HUES6 (cell line): ENCODE measurements around the gene ESPN.
"Not testable (repeated sequence)": the region's sequence is repeated elsewhere in the genome, so short reads cannot be mapped to it uniquely, and the experiment has no call there.

Source experiments
- H3K27ac ChIP-seq: 2 replicates; pipeline ENCODE4 v1.7.0; 2013; ENCODE audit warnings: low read depth, mild to moderate bottlenecking, low read length, inconsistent platforms
- H3K27me3 ChIP-seq: 2 replicates; pipeline ENCODE4 v1.6.1; 2013; ENCODE audit warnings: low read length; ENCODE audit not compliant: control insufficient read depth, insufficient read depth
- H3K36me3 ChIP-seq: 2 replicates; pipeline ENCODE4 v1.6.1; 2013; ENCODE audit warnings: low read length; ENCODE audit not compliant: control insufficient read depth, insufficient read depth
- H3K4me1 ChIP-seq: 2 replicates; pipeline ENCODE4 v1.6.1; 2013; ENCODE audit warnings: low read length; ENCODE audit not compliant: control insufficient read depth, insufficient read depth
- H3K4me3 ChIP-seq: 2 replicates; pipeline ENCODE4 v1.5.1; 2013; ENCODE audit warnings: low read depth, low read length
- H3K9ac ChIP-seq: one replicate; pipeline ENCODE4 v1.6.1; 2013; ENCODE audit warnings: mild to moderate bottlenecking, low read length
- H3K9me3 ChIP-seq: 2 replicates; pipeline ENCODE4 v1.6.1; 2013; ENCODE audit warnings: low read depth, low read length; ENCODE audit not compliant: control insufficient read depth, insufficient read depth

ESPN gene

DNA sequence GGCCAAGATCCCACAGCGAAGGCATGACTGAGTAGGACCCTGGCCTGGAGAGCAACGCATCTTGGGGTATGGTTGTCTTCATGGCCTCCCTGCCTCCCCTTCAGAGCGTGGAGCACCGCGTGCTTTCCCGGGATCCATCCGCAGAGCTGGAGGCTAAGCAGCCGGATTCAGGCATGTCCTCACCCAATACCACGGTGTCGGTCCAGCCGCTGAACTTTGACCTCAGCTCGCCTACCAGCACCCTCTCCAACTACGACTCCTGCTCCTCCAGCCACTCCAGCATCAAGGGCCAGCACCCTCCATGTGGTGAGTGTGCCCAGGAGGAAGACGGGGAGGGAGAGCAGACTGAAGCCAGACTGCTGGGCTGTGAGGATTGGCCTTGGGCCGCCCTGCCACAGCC, 19.8 kb downstream of the ESPN start:
- Histone ChIP-seq H3K4me3 (no peak overlapping the region), H3K27ac (no peak overlapping the region), H3K36me3 (no peaks in the 10 kb centered on the region), H3K4me1 (peaks cover 7% of the 10 kb centered on the region), H3K9ac (no peak overlapping the region), H3K27me3 (peaks cover 48% of the 10 kb centered on the region), H3K9me3 (no peaks in the 10 kb centered on the region)

DNA sequence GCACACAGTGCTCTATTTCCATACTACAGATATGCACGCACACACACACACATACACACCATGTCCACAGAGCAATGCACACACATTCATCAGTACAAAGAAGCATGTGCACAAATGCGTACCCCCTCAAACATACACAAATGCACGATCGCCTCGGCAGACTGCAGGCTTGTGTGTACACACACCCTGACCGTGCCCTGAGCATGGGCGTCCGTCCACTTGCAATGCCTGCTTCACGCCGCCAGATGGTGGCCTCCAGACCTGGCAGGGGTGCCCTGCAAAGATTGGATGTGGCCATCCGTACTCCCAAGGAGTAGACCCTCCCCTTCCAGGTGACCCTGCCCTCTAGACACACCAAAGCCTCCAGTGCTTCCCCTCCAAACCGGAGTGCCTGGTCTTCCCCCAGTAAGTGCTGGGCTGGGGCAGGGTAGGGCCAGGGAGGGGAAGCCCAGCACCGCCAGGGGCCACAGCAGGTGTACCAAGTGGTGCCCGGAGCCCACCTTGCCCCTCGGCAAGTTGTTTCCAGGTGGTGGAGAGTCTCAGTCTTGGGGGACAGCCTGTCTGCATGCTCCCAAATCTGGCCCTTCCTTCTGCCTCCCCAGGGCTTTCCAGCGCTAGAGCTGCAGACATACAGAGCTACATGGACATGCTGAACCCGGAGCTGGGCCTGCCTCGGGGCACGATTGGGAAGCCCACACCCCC, 20.6 kb downstream of the ESPN start:
- Histone ChIP-seq H3K9ac (no peak overlapping the region), H3K36me3 (no peaks in the 10 kb centered on the region), H3K27ac (no peak overlapping the region), H3K4me1 (peaks cover 14% of the 10 kb centered on the region), H3K4me3 (no peak overlapping the region), H3K27me3 (peaks cover 48% of the 10 kb centered on the region), H3K9me3 (no peaks in the 10 kb centered on the region)

DNA sequence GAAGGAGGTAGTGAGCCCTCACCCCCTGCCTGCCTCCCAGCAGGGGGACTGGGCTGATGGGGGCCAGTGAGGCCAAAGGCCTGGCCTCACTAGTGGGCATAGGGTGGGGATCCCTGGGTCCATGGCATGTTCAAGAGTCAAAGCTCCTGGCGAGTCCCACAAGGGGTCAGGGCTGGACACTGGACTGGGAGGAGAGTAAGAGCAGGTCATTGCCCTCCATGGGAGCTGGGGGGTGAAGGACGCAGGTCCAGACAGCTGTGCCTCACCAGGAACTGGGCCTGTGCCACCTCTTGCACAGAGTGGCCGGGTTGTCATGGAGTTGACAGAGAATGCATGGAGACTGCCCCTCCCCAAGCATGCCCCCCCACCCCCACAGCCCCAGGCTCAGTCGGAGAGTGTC, 21.4 kb downstream of the ESPN start:
- Histone ChIP-seq H3K4me1 (peaks cover 14% of the 10 kb centered on the region), H3K27me3 (peaks cover 51% of the 10 kb centered on the region)
- H3K9ac ChIP-seq, H3K27ac ChIP-seq, H3K36me3 ChIP-seq, H3K4me3 ChIP-seq, H3K9me3 ChIP-seq: not testable (repeated sequence)

DNA sequence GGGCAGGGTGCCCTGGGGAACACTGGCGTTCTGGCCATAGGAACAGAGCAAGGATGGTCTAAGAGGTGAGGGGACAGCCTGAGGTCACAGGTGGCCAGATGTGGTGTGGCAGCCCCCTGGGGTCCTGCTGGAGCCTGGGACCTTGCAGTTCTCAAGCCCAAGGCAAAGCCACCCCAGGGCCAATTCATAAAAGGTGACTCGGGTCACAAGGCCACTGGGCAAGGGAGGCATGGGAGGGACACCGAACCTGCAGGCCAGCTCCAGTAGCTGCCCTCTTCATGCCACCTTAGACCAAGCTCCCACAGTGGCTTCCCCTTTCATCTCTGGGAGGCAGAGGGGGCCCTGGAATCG, 22.1 kb downstream of the ESPN start:
- Histone ChIP-seq H3K27ac (no peak overlapping the region), H3K9me3 (no peaks in the 10 kb centered on the region), H3K4me1 (peaks cover 14% of the 10 kb centered on the region), H3K36me3 (no peaks in the 10 kb centered on the region), H3K27me3 (peaks cover 44% of the 10 kb centered on the region), H3K9ac (no peak overlapping the region), H3K4me3 (peak overlapping the region; percentile 64)

DNA sequence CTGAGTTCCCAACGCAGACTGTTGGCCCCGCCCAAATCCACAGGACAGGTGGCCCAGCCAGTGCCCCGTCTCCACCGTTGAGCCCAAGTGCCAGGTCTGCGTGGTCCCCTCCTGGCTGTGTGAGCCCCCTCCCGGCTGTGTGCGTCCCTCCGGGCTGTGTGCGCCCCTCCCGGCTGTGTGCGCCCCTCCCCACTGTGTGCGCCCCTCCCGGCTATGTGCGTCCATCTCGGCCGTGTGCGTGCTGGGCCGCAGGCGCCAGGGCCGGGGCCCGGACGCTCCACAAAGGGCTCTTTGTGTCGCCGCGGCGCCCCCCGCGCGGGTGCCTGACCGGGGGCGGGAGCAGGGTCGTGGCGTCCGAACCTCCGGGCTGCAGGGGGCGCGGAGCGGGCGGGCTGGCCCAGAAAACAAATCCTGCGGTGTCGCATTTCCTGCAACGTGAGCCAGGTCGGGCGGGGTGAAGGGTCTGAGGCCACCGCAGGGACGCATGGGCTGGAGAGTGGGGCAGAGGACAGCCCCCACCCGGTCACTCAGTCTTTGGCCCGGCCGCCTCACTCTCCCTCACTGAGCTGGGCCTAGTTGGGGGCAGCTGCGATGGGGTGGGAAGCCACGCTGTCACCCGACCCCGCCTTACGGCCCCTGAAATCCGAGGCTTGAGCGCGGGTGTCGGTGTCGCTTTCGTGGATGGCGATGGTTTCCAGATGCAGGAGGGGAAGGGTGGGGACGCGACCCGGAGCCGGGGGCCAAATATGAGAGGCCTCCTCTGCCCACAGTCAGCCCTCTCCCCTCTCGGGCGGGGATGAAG, 22.6 kb downstream of the ESPN start:
- peaks cover 40% of the 10 kb centered on the region for H3K27me3 ChIP-seq
- no peak overlapping the region for H3K27ac ChIP-seq
- H3K4me3 ChIP-seq: peak overlapping the region; percentile 64
- peaks cover 14% of the 10 kb centered on the region for H3K4me1 ChIP-seq
- no peaks in the 10 kb centered on the region for H3K36me3 ChIP-seq
- no peaks in the 10 kb centered on the region for H3K9me3 ChIP-seq
- peak overlapping the region; percentile 34 for H3K9ac ChIP-seq

DNA sequence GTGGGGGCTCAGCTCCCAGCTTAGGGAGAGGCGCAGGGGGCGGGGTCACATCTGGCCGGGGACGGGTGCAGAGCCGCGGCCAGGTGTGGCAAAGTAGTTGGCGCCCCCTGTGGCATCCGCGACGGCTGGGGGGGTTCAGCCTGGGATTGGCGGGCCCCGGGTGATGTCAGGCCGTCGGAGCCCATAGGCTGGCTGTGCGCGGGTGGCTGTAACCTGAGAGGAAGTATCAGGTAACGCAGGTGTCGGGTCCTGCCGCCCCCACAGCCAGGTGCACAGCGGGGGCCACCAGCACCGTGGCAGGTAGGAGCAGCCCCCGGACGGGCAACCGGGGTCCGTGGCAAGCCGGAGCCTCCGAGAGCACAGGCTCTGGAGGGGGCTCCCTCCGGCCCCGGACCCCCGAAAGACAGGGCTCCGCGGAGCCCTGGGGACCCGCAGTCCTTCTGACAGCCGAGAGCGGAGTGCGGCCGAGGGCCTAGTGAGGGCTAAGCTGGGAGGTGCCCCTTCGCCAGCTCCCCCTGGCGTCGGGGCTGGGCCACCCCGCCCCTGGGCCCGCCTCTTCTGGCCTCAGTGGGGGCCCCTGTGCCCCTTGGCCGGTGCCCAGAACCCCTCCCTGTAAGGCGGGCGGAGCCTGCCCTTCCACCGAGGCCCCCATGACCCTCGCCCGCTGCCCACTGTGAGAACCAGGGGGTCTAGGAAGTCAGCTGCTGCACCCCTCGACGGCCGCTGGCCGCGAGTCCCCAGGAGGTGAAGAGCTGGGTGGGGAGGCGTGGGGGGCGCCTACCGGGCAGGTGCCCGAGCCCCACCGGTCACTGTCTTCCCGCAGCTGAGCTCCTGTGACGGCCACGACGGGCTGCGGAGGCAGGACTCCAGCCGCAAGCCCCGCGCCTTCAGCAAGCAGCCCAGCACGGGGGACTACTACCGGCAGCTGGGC, 23.5 kb downstream of the ESPN start:
- Histone ChIP-seq H3K4me1 (peaks cover 14% of the 10 kb centered on the region), H3K9ac (no peak overlapping the region), H3K9me3 (no peaks in the 10 kb centered on the region), H3K36me3 (no peaks in the 10 kb centered on the region), H3K27me3 (peaks cover 40% of the 10 kb centered on the region), H3K4me3 (peak overlapping the region; percentile 64), H3K27ac (no peak overlapping the region)

DNA sequence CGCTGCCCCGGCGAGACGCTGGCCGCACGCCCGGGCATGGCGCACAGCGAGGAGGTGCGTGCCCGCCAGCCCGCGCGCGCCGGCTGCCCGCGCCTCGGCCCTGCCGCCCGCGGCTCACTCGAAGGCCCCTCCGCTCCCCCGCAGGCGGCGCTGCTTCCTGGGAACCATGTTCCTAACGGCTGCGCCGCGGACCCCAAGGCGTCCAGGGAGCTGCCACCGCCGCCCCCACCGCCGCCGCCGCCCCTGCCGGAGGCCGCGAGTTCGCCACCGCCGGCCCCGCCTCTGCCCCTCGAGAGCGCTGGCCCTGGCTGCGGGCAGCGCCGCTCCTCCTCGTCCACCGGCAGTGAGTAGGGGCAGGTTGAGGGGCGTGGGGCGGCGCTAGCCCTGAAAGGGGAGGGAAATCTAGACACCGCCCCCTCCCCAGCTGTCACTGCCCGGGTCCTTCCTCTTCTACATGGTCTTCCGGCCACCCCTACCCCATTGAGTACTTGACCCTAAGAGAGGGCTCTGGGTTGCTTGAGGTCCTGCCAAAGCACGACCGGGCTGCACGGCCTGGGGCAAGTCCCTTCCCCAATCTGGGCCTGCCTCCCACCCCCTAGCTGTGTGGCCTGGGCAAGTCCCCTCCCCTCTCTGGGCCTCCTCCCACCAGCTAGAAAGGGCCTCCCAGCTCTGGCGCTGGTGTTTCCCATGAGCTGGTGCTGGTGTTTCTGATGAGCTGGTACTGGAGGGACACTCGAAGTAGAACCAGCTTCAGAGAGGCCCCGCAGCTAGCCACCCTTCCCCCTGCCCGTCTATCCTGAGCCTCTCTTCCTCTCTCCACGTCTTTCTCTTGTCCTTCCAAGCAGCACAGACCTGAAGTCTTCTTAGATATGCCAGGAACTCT, 24.4 kb downstream of the ESPN start:
- Histone ChIP-seq H3K9ac (no peak overlapping the region), H3K9me3 (no peaks in the 10 kb centered on the region), H3K4me3 (peak overlapping the region; percentile 64), H3K27ac (no peak overlapping the region), H3K27me3 (peaks cover 48% of the 10 kb centered on the region), H3K36me3 (no peaks in the 10 kb centered on the region), H3K4me1 (peaks cover 18% of the 10 kb centered on the region)

DNA sequence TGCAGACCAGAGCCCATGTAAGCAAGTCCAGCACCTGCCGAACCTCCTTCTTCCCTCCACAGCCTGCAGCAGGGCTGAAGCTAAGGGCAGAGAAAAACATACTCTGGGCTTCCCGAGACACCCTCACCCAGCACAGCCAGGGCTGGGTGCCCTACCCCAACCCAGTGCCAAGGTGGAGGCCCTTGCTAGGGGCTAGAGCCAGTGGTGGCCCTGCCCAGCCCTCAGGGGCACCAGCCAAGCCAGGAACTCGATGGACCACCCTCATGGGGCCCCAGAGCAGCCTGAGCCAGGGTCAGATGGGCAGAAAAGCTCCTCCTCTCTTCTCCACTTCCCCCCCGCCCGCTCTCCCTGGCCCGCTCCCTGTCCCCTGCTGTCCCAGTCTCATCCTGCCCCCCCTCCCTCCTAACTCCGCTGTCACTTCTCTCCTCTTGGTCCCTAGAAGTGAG, 25.5 kb downstream of the ESPN start:
- no peak overlapping the region for H3K4me3 ChIP-seq
- H3K27me3 ChIP-seq: peaks cover 56% of the 10 kb centered on the region
- no peak overlapping the region for H3K27ac ChIP-seq
- no peaks in the 10 kb centered on the region for H3K36me3 ChIP-seq
- H3K4me1 ChIP-seq: peaks cover 18% of the 10 kb centered on the region
- no peaks in the 10 kb centered on the region for H3K9me3 ChIP-seq
- H3K9ac ChIP-seq: no peak overlapping the region

DNA sequence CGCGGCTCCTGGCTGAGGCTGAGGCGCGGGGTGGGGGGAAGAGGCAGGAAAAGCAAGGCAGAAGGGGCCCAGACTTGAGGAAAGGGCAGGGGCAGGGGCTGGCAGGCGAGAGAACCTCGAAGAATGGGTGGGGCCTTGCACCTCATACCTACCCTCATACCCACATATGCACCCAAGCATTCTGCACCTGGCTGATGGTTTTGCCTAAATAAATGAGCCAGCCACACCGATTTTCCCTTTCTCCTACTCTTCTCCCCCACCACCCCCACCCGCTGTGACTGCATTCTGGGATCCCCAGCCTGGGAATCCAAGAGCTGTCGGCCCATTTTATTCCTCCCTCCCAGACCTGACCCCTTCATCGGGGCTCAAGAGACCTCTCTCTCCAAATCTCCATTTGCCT, 25.9 kb downstream of the ESPN start:
- not testable (repeated sequence) for H3K9ac ChIP-seq, H3K27ac ChIP-seq, H3K4me3 ChIP-seq

DNA sequence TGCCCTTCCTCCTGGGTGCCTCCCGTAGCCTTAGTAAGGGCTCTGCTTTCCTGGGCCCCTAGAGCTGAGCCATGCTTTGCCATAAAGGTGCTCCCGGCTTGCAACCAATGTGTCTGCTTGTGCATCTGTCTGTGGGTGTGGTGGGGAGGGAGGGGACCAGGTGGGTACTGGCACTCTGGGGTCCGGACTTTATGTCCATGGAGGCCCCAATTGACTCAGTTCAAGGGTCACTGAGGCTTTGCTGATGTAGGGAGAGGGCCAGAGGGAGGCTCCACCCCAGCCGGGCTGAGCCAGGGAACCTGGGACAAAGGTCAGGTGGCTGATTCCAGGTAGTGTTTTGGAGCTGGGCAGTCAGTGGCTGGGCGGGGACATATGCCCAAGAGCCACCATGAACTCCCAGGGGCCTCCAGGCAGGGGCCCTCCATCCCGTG, 26.4 kb downstream of the ESPN start:
- H3K27me3 ChIP-seq: peaks cover 61% of the 10 kb centered on the region
- no peaks in the 10 kb centered on the region for H3K36me3 ChIP-seq
- H3K4me1 ChIP-seq: peaks cover 22% of the 10 kb centered on the region
- no peak overlapping the region for H3K27ac ChIP-seq
- H3K4me3 ChIP-seq: no peak overlapping the region
- no peak overlapping the region for H3K9ac ChIP-seq
- no peaks in the 10 kb centered on the region for H3K9me3 ChIP-seq

More for the DNA sequence above, 25.9 kb downstream of the ESPN start:
- not testable (repeated sequence) for H3K9me3 ChIP-seq, H3K36me3 ChIP-seq
- H3K4me1 ChIP-seq: peaks cover 20% of the 10 kb centered on the region
- peaks cover 59% of the 10 kb centered on the region for H3K27me3 ChIP-seq
